HCT116 (cell line): ENCODE data around the gene TTC12. TPM values are rescaled to one million over a fixed set of nuclear protein-coding genes. Genes with fewer than 3 reads are reported as not detected.

Source experiments
- ATAC-seq: fragments of 200-7000 bp; cut with Tn5 transposase; 2 replicates; pipeline ENCODE4 v1.9.1; 2020; ENCODE audit warnings: mild to moderate bottlenecking, moderate library complexity
- BruUV-seq: library from RNA; stranded (reverse); fragments of 400-500 nt; replicated peaks from 2 replicates; lab custom pipeline; 2021; lab: Mats Ljungman, UMichigan
- CTCF ChIA-PET: fragments of 300-600 bp; sonication (Branson Sonifier 250); formaldehyde crosslinking; loops from one replicate; lab custom pipeline; 2021; ENCODE audit warnings: antibody characterized with exemption; lab: Charles Lee
- POLR2A ChIA-PET: fragments of 300-600, 350-600 bp; sonication (Branson Sonifier 250); formaldehyde crosslinking; loops from one replicate; lab custom pipeline; 2021; ENCODE audit warnings: antibody characterized with exemption; lab: Charles Lee
- RAD21 ChIA-PET, 2 experiments: fragments of 300-600 bp; sonication (Branson Sonifier 250); formaldehyde crosslinking; loops; one replicate each; lab custom pipeline; 2023; ENCODE audit warnings: low total read pairs in 2 of 2; ENCODE audit not compliant: uncharacterized antibody in 2 of 2, unreplicated experiment in 2 of 2, low non-redundant PET in 1 of 2; lab: Charles Lee
- DNase-seq: peaks from one replicate; pipeline ENCODE4 v3.0.0-alpha.2; 2010; ENCODE audit warnings: low read depth, low spot score
- H2AFZ ChIP-seq: fragments of 200-600 bp; shearing (Covaris generic), sonication (generic); 2 replicates; pipeline ENCODE4 v1.6.1; 2017; ENCODE audit warnings: low read depth, mixed run types, mixed read lengths, antibody characterized with exemption, low read length; ENCODE audit not compliant: poor library complexity, severe bottlenecking
- H3K27ac ChIP-seq: 2 replicates; pipeline ENCODE4 v1.5.1; 2012; ENCODE audit warnings: low read depth, low read length
- H3K27me3 ChIP-seq: fragments of 200-600 bp; sonication (generic); 2 replicates; pipeline ENCODE4 v1.6.1; 2016; ENCODE audit warnings: mixed run types, low read length, mixed read lengths; ENCODE audit not compliant: insufficient read depth
- H3K36me3 ChIP-seq, 2 experiments: fragments of 200-500 bp in 1 of 2; fragments of 200-600 bp in 1 of 2; sonication (Bioruptor generic) in 1 of 2; sonication (generic) in 1 of 2; 2 replicates each; pipeline versions ENCODE4 v1.5.1 to v1.6.1; 2014 to 2016; ENCODE audit warnings: low read length in 2 of 2, inconsistent platforms in 1 of 2, mixed read lengths in 1 of 2, mixed run types in 1 of 2; ENCODE audit not compliant: insufficient read depth in 2 of 2, control insufficient read depth in 1 of 2
- H3K4me1 ChIP-seq, 2 experiments: fragments of 200-600 bp in 1 of 2; sonication (generic) in 1 of 2; 2 replicates each; pipeline versions ENCODE4 v1.5.1 to v1.6.1; 2012 to 2017; ENCODE audit warnings: low read length in 2 of 2, inconsistent platforms in 1 of 2, mild to moderate bottlenecking in 1 of 2, mixed read lengths in 1 of 2, mixed run types in 1 of 2, moderate library complexity in 1 of 2; ENCODE audit not compliant: insufficient read depth in 2 of 2, control insufficient read depth in 1 of 2
- H3K4me2 ChIP-seq: fragments of 200-600 bp; sonication (generic); 2 replicates; pipeline ENCODE4 v1.6.1; 2017; ENCODE audit warnings: mixed run types, low read length, mixed read lengths
- H3K4me3 ChIP-seq, 2 experiments: fragments of 200-600 bp in 1 of 2; sonication (generic) in 1 of 2; replicated peaks in 1 of 2; 2 replicates each; pipeline ENCODE4 v1.5.1; 2011 to 2016; ENCODE audit warnings: low read length in 2 of 2, control low read depth in 1 of 2, low read depth in 1 of 2, mild to moderate bottlenecking in 1 of 2, mixed read lengths in 1 of 2, mixed run types in 1 of 2
- H3K79me2 ChIP-seq: fragments of 200-600 bp; sonication (generic); 2 replicates; pipeline ENCODE4 v1.6.1; 2017; ENCODE audit warnings: mild to moderate bottlenecking, mixed run types, low read length, moderate library complexity, mixed read lengths; ENCODE audit not compliant: insufficient read depth
- H3K9ac ChIP-seq: fragments of 200-600 bp; sonication (generic); 2 replicates; pipeline ENCODE4 v1.6.1; 2016; ENCODE audit warnings: low read length, mixed read lengths
- H3K9me2 ChIP-seq: fragments of 200-600 bp; sonication (generic), shearing (Covaris generic); 2 replicates; pipeline ENCODE4 v1.6.1; 2017; ENCODE audit warnings: mixed run types, mild to moderate bottlenecking, moderate library complexity; ENCODE audit not compliant: insufficient read depth
- H3K9me3 ChIP-seq, 2 experiments: fragments of 200-500 bp in 1 of 2; fragments of 200-600 bp in 1 of 2; sonication (Bioruptor generic) in 1 of 2; sonication (generic) in 1 of 2; 2 replicates each; pipeline ENCODE4 v1.6.1; 2014 to 2017; ENCODE audit warnings: low read length in 2 of 2, mixed read lengths in 2 of 2, inconsistent platforms in 1 of 2, low read depth in 1 of 2, mild to moderate bottlenecking in 1 of 2, mixed run types in 1 of 2, moderate library complexity in 1 of 2; ENCODE audit not compliant: control insufficient read depth in 1 of 2, insufficient read depth in 1 of 2
- H4K20me1 ChIP-seq: fragments of 200-600 bp; sonication (generic), shearing (Covaris generic); 2 replicates; pipeline ENCODE4 v1.6.1; 2017; ENCODE audit warnings: mixed run types, mild to moderate bottlenecking, moderate library complexity; ENCODE audit not compliant: insufficient read depth
- ELF1 ChIP-seq: IDR thresholded peaks from 2 replicates; pipeline ENCODE4 v1.6.1; 2012; ENCODE audit warnings: low read depth, borderline replicate concordance
- JUND ChIP-seq: IDR thresholded peaks from 2 replicates; pipeline ENCODE4 v1.6.1; 2012
- POLR2A ChIP-seq: IDR thresholded peaks from 2 replicates; pipeline ENCODE4 v1.7.0; 2011; ENCODE audit warnings: borderline replicate concordance; ENCODE audit not compliant: insufficient read depth, insufficient read length; ENCODE audit errors: extremely low read depth
- RAD21 ChIP-seq: IDR thresholded peaks from 2 replicates; pipeline ENCODE4 v1.6.1; 2012; ENCODE audit warnings: low read depth, mild to moderate bottlenecking
- SP1 ChIP-seq: IDR thresholded peaks from 2 replicates; pipeline ENCODE4 v1.6.1; 2012; ENCODE audit warnings: low read depth
- ZFX ChIP-seq: fragments of 450-650 bp; IDR thresholded peaks from 2 replicates; pipeline ENCODE4 v1.6.1; 2017
- intact Hi-C: fragments of 100-400 bp; cut with micrococcal nuclease; formaldehyde crosslinking; loops from 2 replicates; pipeline ENCODE4 v1.10.0; 2022
- total RNA-seq: library from RNA; stranded (reverse); gene quantifications from one replicate; pipeline ENCODE4 v1.2.1, GENCODE V29; 2021; ENCODE audit not compliant: unreplicated experiment
- TF ChIP-seq, protein P1 (sequence below): IDR thresholded peaks from 2 replicates; pipeline ENCODE4 v1.6.1; 2012
- TF ChIP-seq, protein P2 (sequence below): IDR thresholded peaks from 2 replicates; pipeline ENCODE4 v1.6.1; 2011; ENCODE audit warnings: mild to moderate bottlenecking, low read length, moderate library complexity; ENCODE audit not compliant: insufficient replicate concordance; ENCODE audit errors: extremely low read depth
- TF ChIP-seq, protein P3 (sequence below): IDR thresholded peaks from 2 replicates; pipeline ENCODE4 v1.6.1; 2012

TTC12 gene
- total RNA-seq, 1 experiment from 2014 or later, result 12.6 TPM

DNA sequence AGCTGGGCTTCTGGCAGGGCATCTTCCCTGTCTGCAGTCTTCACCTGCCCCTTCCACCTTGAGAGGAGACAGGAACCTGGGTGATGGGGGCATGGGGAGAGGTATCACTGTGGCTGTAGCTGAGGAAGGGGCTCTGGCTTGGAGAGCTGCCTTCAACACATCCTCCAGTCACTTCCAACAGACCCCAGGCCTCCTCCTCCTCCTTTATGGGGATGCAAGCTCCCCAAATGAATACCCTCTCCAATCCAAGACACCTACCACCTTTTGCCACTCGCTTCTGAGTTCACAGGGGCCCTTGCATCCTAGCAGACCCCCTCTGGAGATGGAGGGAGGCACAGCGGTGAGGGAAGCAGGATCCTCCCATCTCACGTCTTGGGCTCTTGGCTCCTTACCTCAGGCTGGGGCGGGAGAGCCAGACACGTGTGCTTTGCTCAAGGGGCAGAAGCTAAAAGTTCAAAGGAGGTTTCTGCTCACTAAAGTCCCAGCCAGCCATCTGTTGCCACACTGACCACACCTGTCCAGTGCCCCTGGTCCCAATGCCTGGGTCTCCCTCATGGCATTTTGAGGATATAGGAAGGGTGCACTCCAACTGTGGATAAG lies 86.3 kb downstream of the TTC12 start:
- intact Hi-C loops, result no loop called here
- peaks cover 2% of the 10 kb centered on the region; the same call in 1 of the 2 replicates for H3K27me3 ChIP-seq
- H3K4me2 ChIP-seq, result no peak overlapping the region
- RAD21 ChIA-PET, result no interaction called here
- no peak overlapping the region for H3K27ac ChIP-seq
- no peak overlapping the region for H3K9ac ChIP-seq
- no peaks in the 10 kb centered on the region for H3K9me2 ChIP-seq
- POLR2A ChIA-PET, result no interaction called here
- TF ChIP-seq JUND (no peak), RAD21 (no peak), ZFX (no peak), ELF1 (no peak), POLR2A (no peak)
- TF ChIP-seq, protein P1, sequence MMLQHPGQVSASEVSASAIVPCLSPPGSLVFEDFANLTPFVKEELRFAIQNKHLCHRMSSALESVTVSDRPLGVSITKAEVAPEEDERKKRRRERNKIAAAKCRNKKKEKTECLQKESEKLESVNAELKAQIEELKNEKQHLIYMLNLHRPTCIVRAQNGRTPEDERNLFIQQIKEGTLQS, result no peak
- TF ChIP-seq, protein P2, sequence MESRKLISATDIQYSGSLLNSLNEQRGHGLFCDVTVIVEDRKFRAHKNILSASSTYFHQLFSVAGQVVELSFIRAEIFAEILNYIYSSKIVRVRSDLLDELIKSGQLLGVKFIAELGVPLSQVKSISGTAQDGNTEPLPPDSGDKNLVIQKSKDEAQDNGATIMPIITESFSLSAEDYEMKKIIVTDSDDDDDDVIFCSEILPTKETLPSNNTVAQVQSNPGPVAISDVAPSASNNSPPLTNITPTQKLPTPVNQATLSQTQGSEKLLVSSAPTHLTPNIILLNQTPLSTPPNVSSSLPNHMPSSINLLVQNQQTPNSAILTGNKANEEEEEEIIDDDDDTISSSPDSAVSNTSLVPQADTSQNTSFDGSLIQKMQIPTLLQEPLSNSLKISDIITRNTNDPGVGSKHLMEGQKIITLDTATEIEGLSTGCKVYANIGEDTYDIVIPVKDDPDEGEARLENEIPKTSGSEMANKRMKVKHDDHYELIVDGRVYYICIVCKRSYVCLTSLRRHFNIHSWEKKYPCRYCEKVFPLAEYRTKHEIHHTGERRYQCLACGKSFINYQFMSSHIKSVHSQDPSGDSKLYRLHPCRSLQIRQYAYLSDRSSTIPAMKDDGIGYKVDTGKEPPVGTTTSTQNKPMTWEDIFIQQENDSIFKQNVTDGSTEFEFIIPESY, result no peak
- no TSS peak for BruUV-seq
- no peak overlapping the region for H2AFZ ChIP-seq
- H3K4me1 ChIP-seq, result peaks cover 4 to 7% of the 10 kb centered on the region in 2 experiments; a peak in 2 of 4 replicates
- no peaks in the 10 kb centered on the region for H3K36me3 ChIP-seq
- DNase-seq (no peak), ATAC-seq (no peak)
- CTCF ChIA-PET, result no interaction called here
- H4K20me1 ChIP-seq, result no peaks in the 10 kb centered on the region
- H3K79me2 ChIP-seq, result no peaks in the 10 kb centered on the region
- H3K9me3 ChIP-seq, result no peaks in the 10 kb centered on the region
- no peak overlapping the region for H3K4me3 ChIP-seq

DNA sequence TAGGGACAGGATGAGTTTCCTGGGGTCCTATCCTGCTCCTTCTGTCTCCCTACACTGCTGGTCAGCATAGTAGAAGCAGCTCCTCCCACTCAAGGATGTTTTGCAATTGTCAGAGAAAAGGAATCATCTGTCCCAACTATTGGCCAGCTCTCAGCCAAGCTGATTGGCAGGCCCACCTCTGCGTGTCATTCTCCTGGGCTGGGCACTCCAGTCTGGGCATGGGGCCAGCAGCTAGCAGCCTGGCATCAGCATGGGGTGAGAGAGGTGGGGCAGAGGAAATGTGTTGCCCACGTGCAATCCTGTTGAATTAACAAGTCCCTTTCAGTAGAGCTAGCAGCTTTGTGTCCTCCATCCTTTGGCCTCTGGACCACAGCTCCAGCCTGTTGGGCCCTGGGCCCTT lies 87.3 kb downstream of the TTC12 start:
- Histone ChIP-seq H3K4me3 (no peak overlapping the region), H2AFZ (no peak overlapping the region), H3K9ac (no peak overlapping the region), H3K4me1 (peaks cover 4 to 7% of the 10 kb centered on the region in 2 experiments; a peak in 2 of 4 replicates)
- ChIA-PET POLR2A (no interaction called here), CTCF (no interaction called here)
- ATAC-seq (peak; percentile 66), DNase-seq (peak; percentile 32)
- TF ChIP-seq, protein P3, sequence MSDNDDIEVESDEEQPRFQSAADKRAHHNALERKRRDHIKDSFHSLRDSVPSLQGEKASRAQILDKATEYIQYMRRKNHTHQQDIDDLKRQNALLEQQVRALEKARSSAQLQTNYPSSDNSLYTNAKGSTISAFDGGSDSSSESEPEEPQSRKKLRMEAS, result peak; percentile 65
- TF ChIP-seq SP1, result no peak
- TF ChIP-seq, all 23 proteins: peak for 1
- Histone ChIP-seq H3K27ac (no peak overlapping the region), H3K36me3 (no peaks in the 10 kb centered on the region), H3K9me2 (no peaks in the 10 kb centered on the region), H3K4me2 (no peak overlapping the region), H3K79me2 (no peaks in the 10 kb centered on the region), H3K27me3 (peaks cover 2% of the 10 kb centered on the region; the same call in 1 of the 2 replicates), H4K20me1 (no peaks in the 10 kb centered on the region), H3K9me3 (no peaks in the 10 kb centered on the region)
- RAD21 ChIA-PET, result no interaction called here
- intact Hi-C loops, result no loop called here
- no TSS peak for BruUV-seq
